Keratinocyte (primary cell): ENCODE data around the gene SFXN2.

ENCODE experiments used
- CTCF ChIP-seq, 3 experiments: IDR thresholded peaks in 1 of 3; conservative IDR thresholded peaks in 1 of 3; optimal IDR thresholded peaks in 1 of 3; 2 replicates in 2 of 3; 3 replicates in 1 of 3; pipeline versions ENCODE3 to v1.5.1; 2011; ENCODE audit warnings: low read length in 3 of 3, mild to moderate bottlenecking in 3 of 3, moderate library complexity in 2 of 3, control low read depth in 1 of 3, inconsistent platforms in 1 of 3; ENCODE audit not compliant: insufficient read depth in 2 of 3; ENCODE audit errors: extremely low read depth in 1 of 3
- EZH2 ChIP-seq: IDR thresholded peaks from one replicate; pipeline ENCODE4 v1.6.1; 2012; ENCODE audit warnings: inconsistent platforms, mild to moderate bottlenecking, low read length, moderate library complexity

GRCh38 chr10:102781090-102781920 lies 66.9 kb downstream of the SFXN2 start:
- TF ChIP-seq CTCF (optimal IDR thresholded peaks at IDR 0.05 in 1 of 3, IDR thresholded peaks at IDR 0.05 in 1 of 3, conservative IDR thresholded peaks at IDR 0.05 in 1 of 3; ENCODE audit: extremely low read depth in 1 of 3, insufficient read depth in 2 of 3, low read length in 3 of 3) (no peak), EZH2 (no peak)
